Erythroblast (primary cell): ENCODE measurements around the gene MARCHF2.

ENCODE experiments used
- GATA1 ChIP-seq: IDR thresholded peaks from 2 replicates; pipeline ENCODE4 v1.6.1; 2011; ENCODE audit warnings: low read depth, mild to moderate bottlenecking, control low read depth, low read length, moderate library complexity
- POLR2A ChIP-seq: IDR thresholded peaks from 2 replicates; pipeline ENCODE4 v1.6.1; 2011; ENCODE audit warnings: mild to moderate bottlenecking, low read length

DNA sequence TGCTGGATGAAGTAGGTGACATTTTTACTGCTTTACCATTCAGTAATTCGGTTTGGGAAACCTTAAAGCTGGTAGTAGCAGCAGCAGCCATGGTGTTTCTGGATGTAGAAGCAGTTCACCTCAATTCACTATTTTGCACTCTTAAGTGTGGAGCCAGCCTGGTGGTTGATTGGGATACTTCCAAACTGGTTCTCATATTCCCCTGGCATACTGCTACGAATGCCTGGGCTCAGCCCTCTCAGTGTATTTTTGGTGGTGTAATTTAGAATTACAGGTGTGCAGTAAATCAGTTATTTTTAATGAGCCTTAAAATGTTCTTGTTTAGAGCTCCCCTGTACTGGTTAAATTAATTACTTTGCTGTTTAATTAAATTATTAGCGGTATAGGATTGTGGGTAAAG lies 44.1 kb downstream of the MARCHF2 start:
- TF ChIP-seq POLR2A, result no peak
- no peak for TF ChIP-seq GATA1
